ENCODE results near the gene DOLPP1.
A peak's percentile ranks its signal among the peaks of the same experiment; 100 is the strongest.
"Not testable (repeated sequence)": the region's sequence is repeated elsewhere in the genome, so short reads cannot be mapped to it uniquely, and the experiment has no call there.

Gene DOLPP1

GRCh38 chr9:129113645-129114304, 32.9 kb downstream of the DOLPP1 start:
- no peak for DNase-seq

- no peak for DNase-seq
Observed at GRCh38 chr9:129118799-129119198, 37.9 kb downstream of the DOLPP1 start.

GRCh38 chr9:129121483-129121882, 40.6 kb downstream of the DOLPP1 start:
- no peak for DNase-seq

GRCh38 chr9:129122133-129122532, 41.2 kb downstream of the DOLPP1 start:
- DNase-seq = no peak

- not testable (repeated sequence) for DNase-seq
Observed at GRCh38 chr9:129122976-129123375, 42.1 kb downstream of the DOLPP1 start.

- no peak for DNase-seq
Observed at GRCh38 chr9:129124506-129125069, 43.7 kb downstream of the DOLPP1 start.

GRCh38 chr9:129125478-129125877, 44.6 kb downstream of the DOLPP1 start:
- no peak for DNase-seq

- DNase-seq = peak; percentile 22
Observed at GRCh38 chr9:129126749-129127618, 46.1 kb downstream of the DOLPP1 start.

- no peak for DNase-seq
Observed at GRCh38 chr9:129128689-129129088, 47.8 kb downstream of the DOLPP1 start.

GRCh38 chr9:129130271-129130670, 49.4 kb downstream of the DOLPP1 start:
- DNase-seq = not testable (repeated sequence)

GRCh38 chr9:129130791-129131190, 49.9 kb downstream of the DOLPP1 start:
- no peak for DNase-seq

- no peak for DNase-seq
Observed at GRCh38 chr9:129131300-129132145, 50.6 kb downstream of the DOLPP1 start.

GRCh38 chr9:129133082-129133481, 52.2 kb downstream of the DOLPP1 start:
- no peak for DNase-seq

GRCh38 chr9:129135476-129135875, 54.6 kb downstream of the DOLPP1 start:
- DNase-seq = no peak

GRCh38 chr9:129136446-129137035, 55.6 kb downstream of the DOLPP1 start:
- DNase-seq = no peak

GRCh38 chr9:129137292-129138143, 56.6 kb downstream of the DOLPP1 start:
- no peak for DNase-seq

GRCh38 chr9:129138144-129138462, 57.2 kb downstream of the DOLPP1 start:
- no peak for DNase-seq

GRCh38 chr9:129138476-129139232, 57.7 kb downstream of the DOLPP1 start:
- DNase-seq = no peak

GRCh38 chr9:129139233-129139992, 58.5 kb downstream of the DOLPP1 start:
- DNase-seq = peak; percentile 46

- DNase-seq = peak; percentile 81
Observed at GRCh38 chr9:129139993-129140396, 59.1 kb downstream of the DOLPP1 start.
